Trophoblast cell (in vitro differentiated cells and primary cell): ENCODE data around the gene LSR.

ENCODE experiments used
- DNase-seq, 2 donors: peaks; one replicate each; pipeline ENCODE4 v3.0.0-alpha.2; 2016
- H2AFZ ChIP-seq: 2 replicates; pipeline ENCODE4 v1.6.1; 2013; ENCODE audit warnings: low read length, moderate library complexity, mild to moderate bottlenecking; ENCODE audit not compliant: insufficient read depth, poor library complexity
- H2AK5ac ChIP-seq: 2 replicates; pipeline ENCODE4 v1.6.1; 2013; ENCODE audit warnings: mild to moderate bottlenecking, low read length
- H2BK120ac ChIP-seq: 2 replicates; pipeline ENCODE4 v1.6.1; 2013; ENCODE audit warnings: low read length, mild to moderate bottlenecking, moderate library complexity; ENCODE audit not compliant: insufficient read depth, poor library complexity
- H2BK12ac ChIP-seq: 2 replicates; pipeline ENCODE4 v1.6.1; 2013; ENCODE audit warnings: mild to moderate bottlenecking, low read length, moderate library complexity
- H2BK5ac ChIP-seq: 2 replicates; pipeline ENCODE4 v1.6.1; 2013; ENCODE audit warnings: low read length, low read depth, moderate library complexity, mild to moderate bottlenecking; ENCODE audit not compliant: poor library complexity
- H3K14ac ChIP-seq: 2 replicates; pipeline ENCODE4 v1.6.1; 2013; ENCODE audit warnings: mild to moderate bottlenecking, low read length
- H3K18ac ChIP-seq: 2 replicates; pipeline ENCODE4 v1.6.1; 2013; ENCODE audit warnings: mild to moderate bottlenecking, low read length
- H3K23ac ChIP-seq: 2 replicates; pipeline ENCODE4 v1.6.1; 2013; ENCODE audit warnings: low read length
- H3K27ac ChIP-seq: 2 replicates; pipeline ENCODE4 v1.5.1; 2013; ENCODE audit warnings: low read depth, mild to moderate bottlenecking, inconsistent platforms, low read length, moderate library complexity
- H3K27me3 ChIP-seq: 2 replicates; pipeline ENCODE4 v1.6.1; 2013; ENCODE audit warnings: inconsistent platforms, mild to moderate bottlenecking, low read length, moderate library complexity; ENCODE audit not compliant: insufficient read depth
- H3K36me3 ChIP-seq, 2 experiments: 1 replicate in 1 of 2; 2 replicates in 1 of 2; pipeline ENCODE4 v1.6.1; 2013; ENCODE audit warnings: low read length in 2 of 2, mild to moderate bottlenecking in 2 of 2, moderate library complexity in 1 of 2; ENCODE audit not compliant: insufficient read depth in 2 of 2, control insufficient read depth in 1 of 2
- H3K4ac ChIP-seq: 2 replicates; pipeline ENCODE4 v1.6.1; 2013; ENCODE audit warnings: low read depth, mild to moderate bottlenecking, low read length, moderate library complexity
- H3K4me1 ChIP-seq, 2 experiments: 1 replicate in 1 of 2; 2 replicates in 1 of 2; pipeline ENCODE4 v1.6.1; 2013; ENCODE audit warnings: low read length in 2 of 2, mild to moderate bottlenecking in 2 of 2, moderate library complexity in 1 of 2; ENCODE audit not compliant: insufficient read depth in 2 of 2, control insufficient read depth in 1 of 2
- H3K4me2 ChIP-seq: 2 replicates; pipeline ENCODE4 v1.6.1; 2013; ENCODE audit warnings: inconsistent platforms, mild to moderate bottlenecking, low read length, moderate library complexity
- H3K4me3 ChIP-seq: 2 replicates; pipeline ENCODE4 v1.5.1; 2013; ENCODE audit warnings: mild to moderate bottlenecking, low read depth, low read length, inconsistent platforms
- H3K79me1 ChIP-seq: one replicate; pipeline ENCODE4 v1.6.1; 2013; ENCODE audit warnings: low read length
- H3K79me2 ChIP-seq: 2 replicates; pipeline ENCODE4 v1.6.1; 2013; ENCODE audit warnings: low read length, mild to moderate bottlenecking; ENCODE audit not compliant: control insufficient read depth, insufficient read depth, poor library complexity
- H3K9ac ChIP-seq: 2 replicates; pipeline ENCODE4 v1.6.1; 2013; ENCODE audit warnings: mild to moderate bottlenecking, low read length
- H3K9me3 ChIP-seq: 2 replicates; pipeline ENCODE4 v1.6.1; 2013; ENCODE audit warnings: low read depth, mild to moderate bottlenecking, control low read depth, inconsistent platforms, low read length; ENCODE audit not compliant: insufficient read depth
- H4K12ac ChIP-seq: 2 replicates; pipeline ENCODE4 v1.6.1; 2013; ENCODE audit warnings: low read depth, mild to moderate bottlenecking, low read length, moderate library complexity
- H4K8ac ChIP-seq: 2 replicates; pipeline ENCODE4 v1.6.1; 2013; ENCODE audit warnings: low read depth, mild to moderate bottlenecking, low read length, moderate library complexity
- H4K91ac ChIP-seq: one replicate; pipeline ENCODE4 v1.6.1; 2013; ENCODE audit warnings: low read depth, mild to moderate bottlenecking, low read length, moderate library complexity
- WGBS: extraction: QIAGEN DNeasy Blood & Tissue Kit; methylation state at CpG from one replicate; pipeline ENCODE4 v1.1.7; 2013; ENCODE audit warnings: missing lambda C conversion rate; ENCODE audit not compliant: insufficient read length, insufficient coverage; ENCODE audit errors: extremely low coverage; 5-methylcytosine and 5-hydroxymethylcytosine counted together

LSR gene

GRCh38 chr19:35204799-35205732 lies 43.7 kb upstream of the LSR start:
- Histone ChIP-seq H3K4ac (no peak overlapping the region), H3K4me1 (no peaks in the 10 kb centered on the region), H4K91ac (no peak overlapping the region), H3K4me2 (no peak overlapping the region), H3K36me3 (no peaks in the 10 kb centered on the region), H2BK5ac (no peak overlapping the region), H2AK5ac (no peak overlapping the region), H3K79me1 (no peaks in the 10 kb centered on the region), H3K14ac (no peak overlapping the region), H3K79me2 (no peaks in the 10 kb centered on the region), H3K27ac (no peak overlapping the region), H3K9me3 (no peaks in the 10 kb centered on the region), H2BK12ac (no peak overlapping the region), H4K8ac (no peak overlapping the region), H3K9ac (no peak overlapping the region), H4K12ac (no peak overlapping the region), H2BK120ac (no peak overlapping the region), H3K23ac (no peak overlapping the region), H3K18ac (no peak overlapping the region), H2AFZ (no peak overlapping the region), H3K27me3 (no peaks in the 10 kb centered on the region), H3K4me3 (no peak overlapping the region)
- no CpG with 5 or more reads among the region's 13 CpGs for WGBS
- no peak for DNase-seq

GRCh38 chr19:35205733-35206323 lies 43.0 kb upstream of the LSR start:
- H4K8ac ChIP-seq: no peak overlapping the region
- no peaks in the 10 kb centered on the region for H3K4me1 ChIP-seq
- H3K23ac ChIP-seq: no peak overlapping the region
- no peak for DNase-seq
- H2BK5ac ChIP-seq: no peak overlapping the region
- no peak overlapping the region for H4K91ac ChIP-seq
- no peak overlapping the region for H4K12ac ChIP-seq
- H2AK5ac ChIP-seq: no peak overlapping the region
- no peaks in the 10 kb centered on the region for H3K36me3 ChIP-seq
- H3K79me1 ChIP-seq: no peaks in the 10 kb centered on the region
- no peaks in the 10 kb centered on the region for H3K79me2 ChIP-seq
- no CpG with 5 or more reads among the region's 6 CpGs for WGBS
- H3K9me3 ChIP-seq: no peaks in the 10 kb centered on the region
- H3K4me2 ChIP-seq: no peak overlapping the region
- H3K4ac ChIP-seq: no peak overlapping the region
- H3K4me3 ChIP-seq: no peak overlapping the region
- no peaks in the 10 kb centered on the region for H3K27me3 ChIP-seq
- H2BK120ac ChIP-seq: no peak overlapping the region
- no peak overlapping the region for H3K14ac ChIP-seq
- H3K18ac ChIP-seq: no peak overlapping the region
- H3K27ac ChIP-seq: no peak overlapping the region
- H3K9ac ChIP-seq: no peak overlapping the region
- no peak overlapping the region for H2BK12ac ChIP-seq
- H2AFZ ChIP-seq: no peak overlapping the region

- WGBS: no CpG with 5 or more reads among the region's 5 CpGs
- no peak overlapping the region for H2AFZ ChIP-seq
Observed at GRCh38 chr19:35206379-35206778, 42.4 kb upstream of the LSR start.

GRCh38 chr19:35206855-35207254 lies 41.9 kb upstream of the LSR start:
- DNase-seq: no peak
- Histone ChIP-seq H3K9ac (no peak overlapping the region), H3K14ac (no peak overlapping the region), H3K36me3 (no peaks in the 10 kb centered on the region), H4K8ac (no peak overlapping the region), H3K4me2 (no peak overlapping the region), H3K4ac (no peak overlapping the region), H3K9me3 (no peaks in the 10 kb centered on the region), H2AK5ac (no peak overlapping the region), H2BK120ac (no peak overlapping the region), H3K18ac (no peak overlapping the region), H4K12ac (no peak overlapping the region), H2AFZ (no peak overlapping the region), H3K27ac (no peak overlapping the region), H3K4me3 (no peak overlapping the region), H3K79me2 (no peaks in the 10 kb centered on the region), H3K23ac (no peak overlapping the region), H2BK12ac (no peak overlapping the region), H3K79me1 (no peaks in the 10 kb centered on the region), H4K91ac (no peak overlapping the region), H3K27me3 (no peaks in the 10 kb centered on the region), H3K4me1 (no peaks in the 10 kb centered on the region), H2BK5ac (no peak overlapping the region)
- WGBS: no CpG with 5 or more reads among the region's 1 CpG

More at GRCh38 chr19:35206379-35206778, 42.4 kb upstream of the LSR start:
- Histone ChIP-seq H3K4me1 (no peaks in the 10 kb centered on the region), H3K9ac (no peak overlapping the region), H2BK120ac (no peak overlapping the region), H3K18ac (no peak overlapping the region), H3K9me3 (no peaks in the 10 kb centered on the region), H4K12ac (no peak overlapping the region), H2BK5ac (no peak overlapping the region), H3K27ac (no peak overlapping the region), H3K14ac (no peak overlapping the region), H3K27me3 (no peaks in the 10 kb centered on the region), H3K23ac (no peak overlapping the region), H3K36me3 (no peaks in the 10 kb centered on the region), H3K79me2 (no peaks in the 10 kb centered on the region), H3K79me1 (no peaks in the 10 kb centered on the region), H3K4me3 (no peak overlapping the region), H3K4me2 (no peak overlapping the region), H2AK5ac (no peak overlapping the region), H4K8ac (no peak overlapping the region), H3K4ac (no peak overlapping the region), H2BK12ac (no peak overlapping the region), H4K91ac (no peak overlapping the region)
- no peak for DNase-seq
